Epidermal melanocyte (primary cell): Measurements from ENCODE around the gene FOLH1.
"Not testable (repeated sequence)": the region's sequence is repeated elsewhere in the genome, so short reads cannot be mapped to it uniquely, and the experiment has no call there.

Experiments
- DNase-seq: peaks from one replicate; pipeline ENCODE4 v3.0.0; 2011; ENCODE audit warnings: low spot score; ENCODE audit not compliant: insufficient read length

Gene FOLH1

DNA sequence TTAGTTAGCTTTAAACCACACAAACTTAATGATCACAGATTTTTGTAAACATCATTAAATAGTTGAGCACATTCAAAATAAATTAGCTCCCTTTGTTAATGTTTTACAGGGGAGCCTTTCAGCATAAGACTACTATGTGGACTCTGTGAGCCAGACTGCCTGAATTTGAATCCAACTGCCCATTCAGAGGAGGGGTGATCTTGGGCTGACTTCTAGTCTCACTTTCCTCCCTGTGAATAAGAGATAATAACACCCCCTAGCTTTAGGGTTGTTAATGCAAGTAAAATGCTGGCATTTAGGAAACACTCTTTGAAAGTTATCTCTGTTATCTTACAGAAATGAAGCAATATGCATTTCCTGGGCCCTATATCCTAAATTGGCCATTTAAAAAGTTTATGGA is 23.6 kb downstream of the FOLH1 start:
- DNase-seq = not testable (repeated sequence)

DNA sequence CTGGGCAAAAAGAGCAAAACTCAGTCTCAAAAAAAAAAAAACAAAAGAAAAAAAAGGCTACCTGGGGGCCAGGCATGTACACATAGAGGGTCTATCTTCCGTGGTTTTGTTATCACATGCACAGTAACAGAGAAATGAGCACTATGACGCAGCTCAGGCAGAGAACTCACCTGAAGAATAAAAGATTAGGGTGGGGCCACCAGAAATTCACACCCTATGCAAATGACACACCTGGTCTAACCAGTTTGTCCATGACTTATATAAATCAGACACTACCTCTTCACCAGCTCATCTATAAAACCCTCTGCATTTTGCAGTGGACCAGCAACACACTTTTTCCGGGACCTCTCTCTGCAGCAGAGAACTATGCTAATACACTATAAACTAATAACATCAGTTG is 30.5 kb downstream of the FOLH1 start:
- DNase-seq = not testable (repeated sequence)

DNA sequence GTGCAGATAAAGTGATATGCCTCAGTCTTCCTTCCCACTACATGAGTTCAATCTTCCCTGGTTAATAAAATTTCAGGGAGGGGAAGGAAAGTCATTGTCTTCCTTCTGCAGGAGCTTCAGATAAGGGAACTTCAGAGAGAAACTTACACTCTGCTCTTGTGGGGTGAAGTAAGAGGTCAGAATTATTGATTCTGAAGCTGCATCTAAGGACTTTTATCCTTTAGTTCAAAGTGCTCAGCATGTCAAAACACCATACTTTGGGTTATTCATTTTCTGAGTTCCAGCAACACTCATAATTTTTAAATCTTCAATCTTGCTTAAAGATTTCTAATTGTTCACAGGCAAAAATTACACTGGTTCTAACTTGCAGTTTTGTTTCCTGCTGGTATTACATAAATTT is 33.0 kb downstream of the FOLH1 start:
- not testable (repeated sequence) for DNase-seq

DNA sequence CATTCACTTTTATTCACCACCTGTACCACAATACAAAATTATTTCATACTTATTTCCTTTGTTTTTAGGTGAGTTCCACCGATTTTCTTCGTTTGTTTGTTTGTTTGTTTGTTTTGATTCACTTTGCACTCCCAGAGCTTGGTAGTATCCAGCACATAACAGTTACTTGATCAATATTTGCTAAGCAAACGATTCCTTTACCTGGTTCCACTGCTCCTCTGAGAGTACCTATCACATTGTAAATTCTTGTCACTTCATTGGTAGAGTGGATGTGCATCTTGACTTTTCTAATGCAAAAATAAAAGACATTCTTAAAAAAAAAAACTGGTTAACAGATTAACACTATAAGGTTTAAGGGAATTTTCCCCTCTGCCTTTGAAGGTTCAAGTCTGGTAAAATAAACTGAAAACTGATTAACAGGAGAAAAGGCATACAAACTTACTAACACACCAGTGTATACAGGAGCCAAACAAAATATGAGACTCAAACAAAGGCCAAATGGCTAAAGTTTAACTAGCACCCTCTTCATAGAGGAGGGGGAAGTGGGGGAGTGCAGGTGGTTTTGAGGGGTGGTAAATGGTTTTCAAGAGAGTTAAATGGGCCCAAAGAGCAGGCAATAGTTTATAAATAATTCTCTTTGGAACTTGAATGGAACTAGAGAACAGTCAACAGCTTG is 33.6 kb downstream of the FOLH1 start:
- not testable (repeated sequence) for DNase-seq

DNA sequence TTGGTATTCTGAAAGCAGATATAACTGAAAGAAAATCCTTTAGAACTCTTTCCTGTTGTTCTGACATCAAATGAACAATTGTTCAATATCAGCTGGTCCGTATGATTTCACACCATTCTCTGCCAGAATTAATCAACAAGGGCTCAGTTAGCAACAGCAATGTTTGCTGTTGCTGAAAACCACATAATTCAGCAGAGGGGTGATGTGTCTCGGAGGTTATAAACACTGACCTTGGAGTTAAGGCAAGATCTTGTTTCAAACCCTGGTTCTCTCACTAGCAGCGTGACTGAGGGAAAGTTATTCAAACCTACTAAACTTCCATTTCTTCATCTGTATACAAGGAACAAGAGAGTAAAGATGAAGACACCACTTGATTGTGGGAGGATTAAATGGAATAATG is 36.8 kb downstream of the FOLH1 start:
- not testable (repeated sequence) for DNase-seq

DNA sequence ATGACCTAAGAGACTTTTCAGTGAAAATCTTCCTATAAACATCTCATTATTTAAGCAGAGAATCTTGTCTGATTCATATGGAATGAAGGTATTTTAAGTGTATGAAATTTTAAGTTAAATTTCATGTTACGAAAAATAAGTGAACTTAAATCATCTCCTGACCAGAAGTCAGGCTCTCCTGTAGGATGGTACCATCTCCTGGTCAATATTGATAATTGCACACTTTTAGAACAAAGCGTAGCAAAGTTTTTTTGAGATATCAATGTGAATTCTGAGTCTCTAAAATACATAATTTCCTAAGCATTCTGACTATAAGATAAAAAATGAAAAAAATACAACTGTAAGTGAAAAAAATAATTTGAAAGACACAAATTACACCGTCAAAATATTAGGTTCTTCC is 38.8 kb downstream of the FOLH1 start:
- not testable (repeated sequence) for DNase-seq

DNA sequence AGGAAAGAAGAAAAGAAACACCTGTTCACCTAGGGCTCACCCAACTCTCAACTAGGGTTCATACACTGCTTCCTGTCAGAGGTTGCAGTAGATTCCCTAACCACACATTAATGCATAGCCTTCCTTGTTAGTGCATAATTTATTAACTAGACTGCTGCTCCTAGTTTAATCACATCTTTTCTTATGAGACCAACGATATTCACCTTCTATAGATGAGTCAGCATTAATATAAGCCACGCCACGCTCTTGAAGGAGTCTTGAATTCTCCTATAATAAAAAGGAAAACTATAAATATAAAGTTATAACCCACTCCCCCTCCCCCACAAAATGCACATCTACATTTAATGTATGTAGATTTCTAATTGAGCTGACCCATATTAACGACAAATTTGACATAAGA is 39.4 kb downstream of the FOLH1 start:
- DNase-seq = not testable (repeated sequence)

DNA sequence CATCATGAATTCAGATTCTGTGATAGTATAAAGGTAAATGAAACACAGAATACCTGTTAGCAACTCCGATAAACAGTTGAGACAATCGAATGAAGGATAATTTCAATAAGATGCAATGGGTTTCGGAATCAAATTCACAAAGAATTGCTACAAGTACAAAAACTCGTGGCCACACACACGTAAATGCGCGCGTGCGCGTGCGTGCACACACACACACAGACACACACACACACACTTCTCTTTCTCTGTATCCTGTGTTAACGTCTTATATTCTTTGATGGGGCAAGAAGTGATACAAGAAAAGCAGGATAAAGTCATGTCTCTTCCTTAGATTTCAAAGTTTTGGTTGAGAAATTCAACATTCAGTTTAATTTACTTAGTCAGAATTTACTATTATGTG is 57.2 kb downstream of the FOLH1 start:
- no peak for DNase-seq

DNA sequence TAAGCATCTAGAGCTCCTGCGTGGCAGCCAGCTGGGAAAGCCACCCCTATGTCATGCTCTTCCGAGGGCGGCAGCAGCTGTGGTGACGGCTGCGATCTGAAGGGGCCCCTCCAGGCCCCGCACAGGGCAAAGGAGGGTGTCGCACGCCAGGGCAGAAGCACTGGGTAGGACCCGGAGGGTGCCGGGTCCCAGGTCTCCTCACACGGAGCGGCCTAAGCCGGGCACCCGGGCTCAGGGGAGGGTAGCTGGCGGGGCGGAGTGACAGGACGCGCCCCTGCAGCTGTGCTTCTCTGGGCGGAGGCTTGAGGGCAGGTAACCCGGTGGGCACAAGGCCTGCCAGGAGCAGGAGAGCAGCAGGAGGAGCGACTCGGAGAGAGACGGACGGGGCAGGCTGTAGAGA is 106.0 kb downstream of the FOLH1 start:
- DNase-seq = not testable (repeated sequence)
